HG02623 (cell line): ENCODE measurements around the gene HES4.
"Not testable (repeated sequence)": the region's sequence is repeated elsewhere in the genome, so short reads cannot be mapped to it uniquely, and the experiment has no call there.

Experiments
- ATAC-seq: cut with Tn5 transposase; IDR thresholded peaks from one replicate; pipeline ENCODE4 v1.9.1; 2021; ENCODE audit warnings: moderate library complexity; ENCODE audit not compliant: unreplicated experiment

HES4 gene

GRCh38 chr1:1019122-1019999, 19.5 kb upstream of the HES4 start:
- ATAC-seq: peak; percentile 57

GRCh38 chr1:1018321-1018685, 18.4 kb upstream of the HES4 start:
- ATAC-seq: not testable (repeated sequence)

- not testable (repeated sequence) for ATAC-seq
These were observed 17.8 kb upstream of the HES4 start for GRCh38 chr1:1017397-1018320.

- no peak for ATAC-seq
These were observed 15.1 kb upstream of the HES4 start for GRCh38 chr1:1014799-1015681.

GRCh38 chr1:1013922-1014648, 14.2 kb upstream of the HES4 start:
- no peak for ATAC-seq

- ATAC-seq: peak; percentile 73
These were observed 13.4 kb upstream of the HES4 start, which contains the start of gene ISG15 for GRCh38 chr1:1013105-1013921. Gene ISG15 (plus strand): TSS chr1:1013497. CDS start chr1:1013574, 77 bp downstream.

- ATAC-seq: not testable (repeated sequence)
These were observed 12.8 kb upstream of the HES4 start for GRCh38 chr1:1012736-1013104.

GRCh38 chr1:1011396-1011949, 11.6 kb upstream of the HES4 start:
- ATAC-seq: no peak

- not testable (repeated sequence) for ATAC-seq
These were observed 10.2 kb upstream of the HES4 start for GRCh38 chr1:1010131-1010530.

- no peak for ATAC-seq
These were observed 6.6 kb upstream of the HES4 start for GRCh38 chr1:1006305-1007159.

GRCh38 chr1:1005774-1006304, 5.9 kb upstream of the HES4 start:
- ATAC-seq: no peak

GRCh38 chr1:1004780-1005697, 5.1 kb upstream of the HES4 start:
- ATAC-seq: no peak

- ATAC-seq: no peak
These were observed 4.5 kb upstream of the HES4 start for GRCh38 chr1:1004420-1004779.

- no peak for ATAC-seq
These were observed 3.9 kb upstream of the HES4 start for GRCh38 chr1:1003618-1004419.

GRCh38 chr1:1001057-1001783, 1.3 kb upstream of the HES4 start:
- ATAC-seq: no peak
